HG03520 (cell line): Measurements from ENCODE around the gene CKMT2.
A peak's percentile ranks its signal among the peaks of the same experiment; 100 is the strongest.
"Not testable (repeated sequence)": the region's sequence is repeated elsewhere in the genome, so short reads cannot be mapped to it uniquely, and the experiment has no call there.

ENCODE experiments used
- ATAC-seq: cut with Tn5 transposase; IDR thresholded peaks from one replicate; pipeline ENCODE4 v1.9.1; 2021; ENCODE audit warnings: mild to moderate bottlenecking, moderate library complexity; ENCODE audit not compliant: unreplicated experiment

The CKMT2 gene

GRCh38 chr5:81249240-81249639 lies 16.1 kb downstream of the CKMT2 start:
- no peak for ATAC-seq

- ATAC-seq = no peak
Observed at GRCh38 chr5:81250004-81250403, 16.9 kb downstream of the CKMT2 start.

GRCh38 chr5:81251922-81252321 lies 18.8 kb downstream of the CKMT2 start:
- ATAC-seq = no peak

- ATAC-seq = no peak
Observed at GRCh38 chr5:81252904-81253303, 19.8 kb downstream of the CKMT2 start.

GRCh38 chr5:81253875-81254274 lies 20.8 kb downstream of the CKMT2 start:
- no peak for ATAC-seq

GRCh38 chr5:81254886-81255559 lies 21.9 kb downstream of the CKMT2 start:
- ATAC-seq = no peak

GRCh38 chr5:81256766-81257165 lies 23.6 kb downstream of the CKMT2 start:
- ATAC-seq = no peak

- not testable (repeated sequence) for ATAC-seq
Observed at GRCh38 chr5:81262796-81263195, 29.7 kb downstream of the CKMT2 start.

GRCh38 chr5:81265101-81265500 lies 32.0 kb downstream of the CKMT2 start:
- ATAC-seq = no peak

- ATAC-seq = no peak
Observed at GRCh38 chr5:81268521-81269196, 35.5 kb downstream of the CKMT2 start.

- ATAC-seq = no peak
Observed at GRCh38 chr5:81269751-81270393, 36.8 kb downstream of the CKMT2 start.

GRCh38 chr5:81270394-81271027 lies 37.4 kb downstream of the CKMT2 start:
- ATAC-seq = not testable (repeated sequence)

GRCh38 chr5:81283976-81284375 lies 50.9 kb downstream of the CKMT2 start:
- no peak for ATAC-seq

GRCh38 chr5:81286059-81286617 lies 53.0 kb downstream of the CKMT2 start:
- no peak for ATAC-seq

- no peak for ATAC-seq
Observed at GRCh38 chr5:81288021-81288433, 54.9 kb downstream of the CKMT2 start.

GRCh38 chr5:81290146-81290545 lies 57.0 kb downstream of the CKMT2 start:
- no peak for ATAC-seq

GRCh38 chr5:81292130-81292529 lies 59.0 kb downstream of the CKMT2 start:
- ATAC-seq = no peak

GRCh38 chr5:81294021-81294420 lies 60.9 kb downstream of the CKMT2 start:
- not testable (repeated sequence) for ATAC-seq

GRCh38 chr5:81297531-81297930 lies 64.4 kb downstream of the CKMT2 start:
- no peak for ATAC-seq

- no peak for ATAC-seq
Observed at GRCh38 chr5:81300921-81301270, 67.8 kb downstream of the CKMT2 start.

- ATAC-seq = peak; percentile 94
Observed at GRCh38 chr5:81301271-81302015, 68.3 kb downstream of the CKMT2 start, which contains the start of gene ZCCHC9. Gene ZCCHC9, plus strand, starts transcription at chr5:81301587. Its CDS starts 3,171 bp downstream, at chr5:81304758.
